Measurements from ENCODE around the gene RETREG1.
"Not testable (repeated sequence)": the region's sequence is repeated elsewhere in the genome, so short reads cannot be mapped to it uniquely, and the experiment has no call there.

The RETREG1 gene

DNA sequence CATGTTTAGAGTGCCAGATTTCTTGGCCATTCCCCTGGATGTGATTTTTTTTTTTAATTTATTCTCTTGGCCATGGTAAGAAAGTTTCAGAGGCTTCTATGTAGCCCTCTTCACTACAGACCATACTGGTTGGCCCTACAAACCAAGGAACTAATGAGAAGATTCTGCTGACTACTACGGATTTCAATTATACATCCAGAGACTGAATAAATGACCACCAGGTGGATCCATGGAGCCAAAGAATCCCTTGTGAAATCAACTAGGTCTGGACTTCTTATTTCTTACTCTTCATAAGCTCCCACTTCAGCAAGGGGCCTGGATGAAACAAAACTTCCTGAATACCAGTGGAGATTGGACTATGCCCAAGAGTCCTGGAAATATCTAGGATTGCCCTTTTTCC, 178.8 kb downstream of the RETREG1 start:
- DNase-seq, result no peak

DNA sequence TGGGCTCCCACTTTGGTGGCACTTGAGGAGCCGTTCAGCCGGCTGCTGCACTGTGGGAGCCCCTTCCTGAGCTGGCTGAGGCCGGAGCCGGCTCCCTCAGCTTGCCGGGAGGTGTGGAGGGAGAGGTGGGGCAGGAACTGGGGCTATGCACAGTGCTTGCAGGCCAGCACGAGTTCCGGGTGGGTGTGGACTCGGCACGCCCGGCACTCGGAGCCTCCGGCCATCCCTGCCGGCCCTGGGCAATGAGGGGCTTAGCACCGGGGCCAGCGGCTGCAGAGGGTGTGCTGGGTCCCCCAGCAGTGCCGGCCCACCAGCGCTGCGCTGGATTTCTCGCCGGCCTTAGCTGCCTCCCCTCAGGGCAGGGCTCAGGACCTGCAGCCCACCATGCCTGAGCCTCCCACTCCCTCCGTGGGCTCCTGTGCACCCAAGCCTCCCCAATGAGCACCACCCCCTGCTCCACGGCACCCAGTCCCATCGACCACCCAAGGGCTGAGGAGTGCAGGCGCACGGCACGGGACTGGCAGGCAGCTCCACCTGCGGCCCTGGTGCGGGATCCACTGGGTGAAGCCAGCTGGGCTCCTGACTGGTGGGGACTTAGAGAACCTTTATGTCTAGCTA, 180.6 kb downstream of the RETREG1 start:
- not testable (repeated sequence) for DNase-seq

DNA sequence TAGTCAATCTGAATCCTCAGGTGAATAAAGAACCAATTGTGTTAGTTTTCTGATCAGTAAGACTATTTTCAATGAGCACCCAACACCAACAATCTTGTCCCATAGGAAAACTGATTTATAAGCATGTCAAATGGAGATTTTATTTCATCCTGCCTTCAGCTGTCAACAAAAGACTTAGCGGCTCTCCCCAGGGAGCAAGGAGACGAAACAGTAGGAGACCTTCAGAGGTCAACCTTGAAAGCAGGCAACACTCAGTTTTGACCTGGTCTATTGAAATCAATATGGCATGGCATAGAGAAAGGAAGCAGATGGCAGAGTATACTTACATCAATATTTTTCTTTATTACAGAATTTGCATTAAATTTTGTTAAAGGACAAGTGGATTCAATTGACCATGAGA, 185.3 kb downstream of the RETREG1 start:
- DNase-seq, result no peak

DNA sequence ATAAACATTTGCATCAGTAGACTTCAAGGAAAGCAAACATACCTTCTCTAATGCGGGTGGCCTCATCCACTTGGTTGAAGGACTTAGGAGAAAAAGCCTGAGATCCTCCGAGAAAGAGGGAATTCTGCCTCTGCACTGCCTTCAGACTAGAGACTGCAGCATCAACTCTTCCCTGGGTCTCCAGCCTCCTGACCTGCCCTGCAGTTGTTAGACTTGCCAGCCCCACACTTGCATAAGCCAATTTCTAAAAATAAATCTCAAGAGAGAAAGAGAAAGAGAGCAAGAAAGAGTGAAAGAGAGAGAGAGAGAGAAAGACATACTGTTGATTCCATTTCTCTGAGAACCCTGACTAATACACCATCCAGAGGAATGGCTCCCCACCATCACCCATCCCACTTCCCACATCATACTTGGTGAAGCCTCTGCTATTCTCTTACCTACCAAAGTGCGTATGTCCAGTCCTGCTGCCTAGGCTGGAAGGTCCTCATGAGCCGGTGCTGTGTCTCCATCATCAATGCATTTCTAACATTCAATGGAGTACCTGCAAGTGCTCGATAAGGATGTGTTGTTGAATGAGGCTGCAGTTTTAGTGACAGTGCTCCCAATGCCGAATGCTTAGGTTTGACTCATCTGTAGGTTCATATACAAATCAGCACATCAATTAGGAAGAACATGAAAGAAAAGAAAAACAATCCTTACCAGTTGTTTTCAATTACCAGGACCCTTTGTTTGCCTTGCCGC, 186.3 kb downstream of the RETREG1 start:
- no peak for DNase-seq

DNA sequence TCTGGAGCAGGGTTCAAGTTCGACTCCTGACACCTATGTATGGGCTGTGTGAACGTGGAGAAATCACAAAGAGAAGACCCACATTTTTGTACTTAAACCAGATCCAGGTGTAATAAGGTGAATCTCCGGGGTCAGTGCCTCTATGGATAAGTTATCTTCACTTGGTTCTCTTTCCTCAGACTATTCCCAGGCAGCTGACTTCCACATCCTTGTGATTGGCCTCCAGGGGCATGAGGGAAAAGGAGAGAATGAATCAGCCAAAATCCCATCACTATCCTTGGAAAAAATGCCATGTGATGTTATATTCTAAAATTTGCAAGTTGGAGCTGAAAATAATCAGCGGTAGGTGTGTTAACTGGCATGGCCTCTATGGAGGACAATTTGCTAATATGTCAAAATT, 188.4 kb downstream of the RETREG1 start:
- no peak for DNase-seq

DNA sequence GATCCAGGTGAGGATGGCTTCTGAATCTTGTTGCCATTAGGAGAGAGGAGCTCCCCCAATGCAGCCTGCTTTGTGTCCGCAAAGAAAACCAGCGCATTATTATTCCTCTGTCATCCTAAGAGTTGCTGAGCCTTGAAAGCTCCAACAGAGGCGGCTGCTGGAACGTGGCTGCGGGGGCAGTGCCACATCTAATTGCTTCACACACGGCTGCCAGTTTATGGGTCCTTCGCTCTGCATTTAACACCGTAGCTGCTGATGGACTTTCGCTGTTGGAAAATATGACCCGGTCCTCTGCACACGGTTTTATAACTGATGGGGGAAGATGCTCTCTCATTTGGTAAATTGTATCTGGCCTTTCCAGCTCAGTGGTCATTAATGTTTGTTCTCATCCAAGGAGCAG, 189.2 kb downstream of the RETREG1 start:
- DNase-seq, result no peak

All from islet precursor cell (in vitro differentiated cells).